ENCODE data around the gene RPL27. TPM values are rescaled to one million over a fixed set of nuclear protein-coding genes. Genes with fewer than 3 reads are reported as not detected.

RPL27 gene
- total and polyA plus RNA-seq, 8 donors: 842 to 1,820 (median 1,641) TPM

DNA sequence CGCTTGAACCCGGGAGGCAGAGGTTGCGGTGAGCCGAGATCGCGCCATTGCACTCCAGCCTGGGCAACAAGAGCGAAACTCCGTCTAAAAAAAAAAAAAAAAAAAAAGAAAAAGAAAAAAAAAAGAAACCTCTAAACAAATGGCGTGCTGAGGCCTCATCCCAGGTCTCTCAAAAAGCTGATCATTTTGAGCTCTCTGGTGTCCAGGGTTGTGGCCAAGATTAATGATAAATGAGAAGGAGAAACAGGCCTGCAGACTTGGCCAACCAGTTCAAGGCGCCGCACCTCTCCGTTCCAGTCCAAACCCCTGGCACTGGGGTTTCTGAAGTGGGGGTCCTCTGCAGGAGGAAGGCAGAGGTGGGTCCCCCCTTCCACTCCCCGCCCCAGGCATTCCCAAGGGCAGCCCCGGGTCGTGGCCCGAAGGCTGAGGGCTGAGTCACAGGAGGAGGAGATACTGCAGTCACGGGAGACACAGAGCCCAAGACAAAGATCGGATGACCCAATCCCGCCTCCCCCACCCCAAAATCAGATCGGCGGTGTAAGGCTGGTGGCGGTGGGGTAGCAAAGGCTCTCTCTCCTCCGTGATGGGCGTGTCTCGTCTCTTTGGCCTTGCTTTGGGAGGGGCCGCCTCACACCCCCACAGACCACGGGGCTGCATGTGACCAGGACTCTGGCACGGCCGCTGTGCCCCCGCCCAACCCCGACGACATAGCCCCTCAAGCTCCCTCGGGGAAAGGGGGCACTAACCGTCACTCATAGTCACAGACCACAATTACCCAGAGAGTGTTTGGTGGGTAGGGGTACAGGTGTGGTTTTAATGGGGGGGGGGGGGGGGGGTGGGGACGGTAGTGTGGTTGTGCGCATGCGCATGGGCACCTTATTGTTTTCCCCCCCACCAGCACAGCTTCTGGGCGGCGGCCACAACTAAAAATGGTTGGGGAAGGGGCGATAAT, 22.8 kb downstream of the RPL27 start:
- TF ChIP-seq, protein P1, sequence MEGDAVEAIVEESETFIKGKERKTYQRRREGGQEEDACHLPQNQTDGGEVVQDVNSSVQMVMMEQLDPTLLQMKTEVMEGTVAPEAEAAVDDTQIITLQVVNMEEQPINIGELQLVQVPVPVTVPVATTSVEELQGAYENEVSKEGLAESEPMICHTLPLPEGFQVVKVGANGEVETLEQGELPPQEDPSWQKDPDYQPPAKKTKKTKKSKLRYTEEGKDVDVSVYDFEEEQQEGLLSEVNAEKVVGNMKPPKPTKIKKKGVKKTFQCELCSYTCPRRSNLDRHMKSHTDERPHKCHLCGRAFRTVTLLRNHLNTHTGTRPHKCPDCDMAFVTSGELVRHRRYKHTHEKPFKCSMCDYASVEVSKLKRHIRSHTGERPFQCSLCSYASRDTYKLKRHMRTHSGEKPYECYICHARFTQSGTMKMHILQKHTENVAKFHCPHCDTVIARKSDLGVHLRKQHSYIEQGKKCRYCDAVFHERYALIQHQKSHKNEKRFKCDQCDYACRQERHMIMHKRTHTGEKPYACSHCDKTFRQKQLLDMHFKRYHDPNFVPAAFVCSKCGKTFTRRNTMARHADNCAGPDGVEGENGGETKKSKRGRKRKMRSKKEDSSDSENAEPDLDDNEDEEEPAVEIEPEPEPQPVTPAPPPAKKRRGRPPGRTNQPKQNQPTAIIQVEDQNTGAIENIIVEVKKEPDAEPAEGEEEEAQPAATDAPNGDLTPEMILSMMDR (IDR thresholded peaks at IDR 0.05): no peak
- Histone ChIP-seq H3K4me1 (peaks cover 14 to 73% of the 10 kb centered on the region in 2 donors), H3K4me3 (peak overlapping the region; percentile 100), H3K27ac (peak overlapping the region; percentile 88 to 90), H3K9me3 (no peaks in the 10 kb centered on the region), H3K36me3 (peaks cover 0 to 24% of the 10 kb centered on the region in 2 donors), H3K27me3 (no peaks in the 10 kb centered on the region)
- DNase-seq: peak in 3 of 4 donors; percentile 55 to 86 (median 85)
- intact Hi-C loops (cut with DNase I): loop anchor here in 1 of 2 donors (10.0 kb wide), 1 partner anchor 294 kb away; no protein-coding TSS in a partner anchor
- peak; percentile 37 for ATAC-seq

DNA sequence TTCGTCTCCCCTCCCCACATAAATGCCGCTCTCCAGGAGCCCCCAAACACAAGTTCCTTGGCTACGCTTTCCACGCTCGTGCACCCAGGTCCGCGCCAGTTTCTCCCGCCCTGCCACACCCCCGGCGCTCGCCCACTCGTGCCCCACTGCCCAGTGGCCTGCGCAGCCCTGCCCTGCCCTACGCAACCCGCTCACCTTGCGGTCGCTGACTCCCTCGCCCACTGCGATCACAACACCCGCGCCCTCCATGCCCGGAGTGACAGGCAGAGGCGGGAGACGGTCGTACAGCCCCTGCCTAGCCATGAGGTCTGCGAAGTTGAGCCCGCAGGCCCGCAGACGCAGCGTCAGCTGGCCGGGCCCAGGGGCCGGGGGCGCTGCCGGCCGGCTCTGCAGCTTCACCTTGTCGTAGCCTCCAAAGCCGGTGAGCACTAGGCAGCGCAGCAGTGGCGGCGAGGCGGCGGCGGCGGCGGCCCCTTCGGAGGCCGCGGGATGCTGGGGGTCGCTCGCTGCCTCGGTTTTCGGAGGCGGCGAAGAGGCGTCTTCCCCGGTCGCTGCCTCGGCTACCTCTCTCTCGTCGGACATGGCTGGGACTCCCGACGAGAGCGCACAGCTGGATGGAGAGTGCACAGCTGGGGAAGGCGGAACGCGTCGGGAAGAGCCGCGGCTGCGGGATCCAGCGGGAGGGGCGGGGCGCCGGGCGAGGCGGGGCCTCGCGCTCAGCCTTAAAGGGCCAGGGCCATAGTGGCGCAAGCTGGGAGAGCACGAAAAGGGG, 23.7 kb downstream of the RPL27 start, which contains the start of gene VAT1:
TSS of gene VAT1 (minus strand) at position 645 of the 772 bp plus-strand sequence. CDS start at position 582, 63 bp downstream.
- TF ChIP-seq, protein P1 (IDR thresholded peaks at IDR 0.05): no peak
- Histone ChIP-seq H3K36me3 (peaks cover 0 to 16% of the 10 kb centered on the region in 2 donors), H3K27ac (peak within 1 kb of the TSS; percentile 88 to 90), H3K27me3 (no peaks in the 10 kb centered on the region), H3K4me1 (peaks cover 14 to 64% of the 10 kb centered on the region in 2 donors), H3K9me3 (no peaks in the 10 kb centered on the region), H3K4me3 (peak within 1 kb of the TSS; percentile 100)
- DNase-seq (peak; percentile 78 to 97 (median 86)), ATAC-seq (peak; percentile 81)
- intact Hi-C loops (cut with DNase I): loop anchor here in 1 of 2 donors (10.0 kb wide), 1 partner anchor 293 kb away; no protein-coding TSS in a partner anchor

DNA sequence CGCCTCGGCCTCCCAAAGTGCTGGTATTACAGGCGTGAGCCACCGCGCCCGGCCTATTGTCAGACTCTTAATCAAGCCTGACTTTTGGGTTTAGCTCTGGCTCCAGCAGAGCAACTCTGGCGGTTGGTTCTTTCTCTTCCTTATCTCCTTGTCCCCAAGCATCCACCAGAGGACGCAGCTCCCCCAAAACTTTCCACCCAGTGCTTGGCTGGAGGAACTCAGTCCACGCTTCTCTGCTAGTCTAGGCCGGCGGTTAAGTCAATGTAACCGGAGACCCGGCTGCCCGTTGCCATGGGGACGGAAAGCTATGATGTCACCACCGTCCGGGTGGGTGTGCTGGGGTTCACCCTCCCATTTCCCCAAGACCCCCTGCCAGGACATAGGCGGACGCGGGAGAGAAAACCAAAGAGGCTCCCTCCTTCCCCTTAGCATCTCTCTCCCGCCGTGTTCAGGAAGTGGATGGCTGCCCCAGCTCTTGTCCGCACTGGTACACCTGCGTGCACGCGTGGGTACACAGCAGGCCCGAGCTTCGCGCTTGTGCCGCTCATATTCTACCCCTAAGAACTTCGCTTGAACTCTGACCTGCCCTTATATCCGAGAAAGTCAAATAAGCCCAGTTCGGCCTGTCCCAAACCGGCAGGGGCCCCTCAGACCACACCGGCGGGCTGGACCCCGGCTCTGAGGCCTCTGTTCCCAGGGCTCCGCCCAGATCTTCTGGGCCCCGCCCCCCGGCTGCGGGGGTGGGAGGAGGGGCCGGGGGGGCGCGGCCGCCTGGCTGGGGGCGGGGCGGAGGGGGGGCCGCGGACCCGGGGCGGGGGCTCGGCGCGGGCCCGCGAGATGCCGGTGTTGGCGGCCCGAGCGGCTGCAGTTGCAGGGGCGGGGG, 26.4 kb downstream of the RPL27 start, which contains the start of gene RND2:
TSS of gene RND2 (plus strand) at position 825 of the 883 bp plus-strand sequence. CDS start 117 bp downstream, outside the sequence.
- peak; percentile 77 for ATAC-seq
- Histone ChIP-seq H3K4me1 (peaks cover 8 to 46% of the 10 kb centered on the region in 2 donors), H3K27ac (peak within 1 kb of the TSS in 1 of 2 donors; percentile 61), H3K4me3 (peak within 1 kb of the TSS; percentile 43 to 56), H3K9me3 (no peaks in the 10 kb centered on the region), H3K36me3 (no peaks in the 10 kb centered on the region), H3K27me3 (no peaks in the 10 kb centered on the region)
- intact Hi-C loops (cut with DNase I): loop anchor here in 1 of 2 donors (10.0 kb wide), 1 partner anchor 290 kb away; no protein-coding TSS in a partner anchor
- TF ChIP-seq, protein P1 (IDR thresholded peaks at IDR 0.05): peak; percentile 57 to 61
- DNase-seq: peak; percentile 81 to 95 (median 88)

DNA sequence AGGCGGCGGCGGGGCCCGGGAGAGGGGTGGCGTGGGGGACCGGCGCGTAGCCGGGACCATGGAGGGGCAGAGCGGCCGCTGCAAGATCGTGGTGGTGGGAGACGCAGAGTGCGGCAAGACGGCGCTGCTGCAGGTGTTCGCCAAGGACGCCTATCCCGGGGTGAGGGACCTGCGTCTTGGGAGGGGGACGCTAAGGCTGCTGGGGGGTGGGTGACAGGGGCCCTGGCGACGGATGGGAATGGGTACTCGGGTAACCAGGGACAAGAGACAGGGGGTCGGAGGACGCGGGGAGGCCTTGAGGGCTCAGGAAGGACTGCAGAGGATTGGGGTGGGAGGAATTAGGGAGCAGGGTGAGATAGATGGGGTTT, 27.1 kb downstream of the RPL27 start:
- Histone ChIP-seq H3K27me3 (no peaks in the 10 kb centered on the region), H3K9me3 (no peaks in the 10 kb centered on the region), H3K4me1 (peaks cover 2 to 40% of the 10 kb centered on the region in 2 donors), H3K4me3 (peak overlapping the region in 1 of 2 donors; percentile 56), H3K27ac (no peak overlapping the region), H3K36me3 (no peaks in the 10 kb centered on the region)
- ATAC-seq (no peak), DNase-seq (no peak)
- intact Hi-C loops (cut with DNase I): loop anchor here in 1 of 2 donors (10.0 kb wide), 1 partner anchor 290 kb away; no protein-coding TSS in a partner anchor
- TF ChIP-seq, protein P1 (IDR thresholded peaks at IDR 0.05): no peak

Measured in left lung (tissue), 10 donors.